Stimulated activated CD4-positive, alpha-beta T cell treated with anti-CD3 and anti-CD28 coated beads, TNF-alpha, amount 100 ng/mL, for 24 hours (primary cell): ENCODE results near the gene SPDYE1.
A peak's percentile ranks its signal among the peaks of the same experiment; 100 is the strongest.

Experiments used
- DNase-seq, 3 experiments: peaks; one replicate each; pipeline ENCODE4 v3.0.0-alpha.2; 2020; ENCODE audit warnings: low read depth in 3 of 3

Gene SPDYE1

GRCh38 chr7:44044315-44045225 is 46.9 kb downstream of the SPDYE1 start, which contains the start of gene DBNL:
Gene DBNL (plus strand): TSS chr7:44044702. CDS start chr7:44044738, 36 bp downstream.
- peak; percentile 85 to 91 (median 87) for DNase-seq

GRCh38 chr7:44045226-44046014 is 47.7 kb downstream of the SPDYE1 start:
- no peak for DNase-seq

GRCh38 chr7:44046321-44047061 is 48.8 kb downstream of the SPDYE1 start:
- DNase-seq, result no peak

DNA sequence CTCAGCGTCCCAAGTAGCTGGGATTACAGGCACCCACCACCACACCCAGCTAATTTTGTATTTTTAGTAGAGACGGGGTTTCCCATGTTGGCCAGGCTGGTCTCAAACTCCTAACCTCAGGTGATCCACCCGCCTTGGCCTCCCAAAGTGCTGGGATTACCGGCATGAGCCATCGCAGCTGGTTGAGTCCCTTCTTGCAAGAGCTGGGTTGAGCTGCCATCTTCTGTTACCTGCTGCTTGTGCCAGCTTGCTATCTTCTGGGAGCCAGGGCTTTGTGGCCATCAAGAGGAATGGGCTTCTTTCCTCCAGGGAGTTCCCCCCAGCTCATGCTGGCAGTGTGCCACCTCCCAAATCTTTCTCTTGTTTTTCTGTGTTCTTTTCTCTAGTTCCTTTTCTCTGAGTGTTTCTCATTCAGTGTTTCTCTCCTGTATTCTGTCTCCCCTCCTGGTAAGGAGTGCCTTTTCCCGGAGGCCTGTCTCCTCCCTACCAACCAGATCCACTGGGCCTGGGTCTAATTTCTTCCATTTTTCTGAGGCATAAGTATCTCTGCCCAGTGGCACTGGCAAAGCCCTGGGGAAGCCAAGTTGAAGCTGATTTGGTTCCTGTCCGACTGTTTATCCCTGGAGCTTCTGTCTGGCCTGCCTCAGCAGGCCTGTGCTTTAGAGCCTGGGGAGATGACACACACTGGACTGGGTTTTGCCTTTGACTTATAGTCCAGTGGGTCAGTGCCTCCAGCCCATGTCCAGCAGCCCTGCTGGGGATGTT is 50.5 kb downstream of the SPDYE1 start:
- no peak for DNase-seq

DNA sequence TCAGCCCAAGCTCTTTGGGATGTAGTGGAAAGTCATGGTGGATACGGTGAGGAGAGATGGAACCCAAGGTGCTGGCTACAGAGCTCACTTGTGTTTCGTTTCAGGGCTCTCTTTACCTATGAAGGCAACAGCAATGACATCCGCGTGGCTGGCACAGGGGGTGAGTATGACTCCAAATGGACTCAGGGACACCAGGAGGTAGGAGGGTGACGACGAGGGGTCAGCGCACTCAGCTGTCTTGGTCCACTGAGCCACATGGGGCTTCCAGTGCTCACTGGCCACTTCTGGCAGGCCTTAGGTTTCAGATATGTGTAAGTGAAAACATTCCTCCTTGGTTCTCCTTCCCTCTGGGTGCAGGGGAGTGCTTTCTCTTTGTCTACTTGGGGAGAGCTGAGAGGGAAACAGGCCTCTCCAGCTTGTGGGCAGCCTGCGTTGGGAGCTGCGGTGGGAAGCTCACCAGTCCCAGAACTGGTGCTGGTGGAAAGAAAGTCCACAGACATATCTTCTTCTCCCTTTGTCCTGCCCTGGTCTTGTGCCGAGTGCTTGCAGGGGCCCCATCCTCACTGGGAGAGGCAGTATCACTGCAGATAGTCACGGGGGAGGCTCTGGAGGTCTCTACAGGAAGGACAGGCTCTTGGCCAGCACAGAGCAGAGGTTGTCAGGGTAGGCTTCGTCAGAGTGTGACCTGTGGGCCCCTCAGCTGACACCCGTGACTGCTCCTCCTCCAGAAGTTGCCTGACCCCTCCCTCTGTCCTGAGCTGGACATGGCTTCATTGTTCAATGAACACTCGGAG is 52.6 kb downstream of the SPDYE1 start:
- DNase-seq, result no peak

GRCh38 chr7:44050915-44051560 is 53.3 kb downstream of the SPDYE1 start:
- no peak for DNase-seq

GRCh38 chr7:44051611-44052220 is 54.0 kb downstream of the SPDYE1 start:
- DNase-seq, result no peak

GRCh38 chr7:44052771-44053365 is 55.2 kb downstream of the SPDYE1 start:
- DNase-seq, result no peak

DNA sequence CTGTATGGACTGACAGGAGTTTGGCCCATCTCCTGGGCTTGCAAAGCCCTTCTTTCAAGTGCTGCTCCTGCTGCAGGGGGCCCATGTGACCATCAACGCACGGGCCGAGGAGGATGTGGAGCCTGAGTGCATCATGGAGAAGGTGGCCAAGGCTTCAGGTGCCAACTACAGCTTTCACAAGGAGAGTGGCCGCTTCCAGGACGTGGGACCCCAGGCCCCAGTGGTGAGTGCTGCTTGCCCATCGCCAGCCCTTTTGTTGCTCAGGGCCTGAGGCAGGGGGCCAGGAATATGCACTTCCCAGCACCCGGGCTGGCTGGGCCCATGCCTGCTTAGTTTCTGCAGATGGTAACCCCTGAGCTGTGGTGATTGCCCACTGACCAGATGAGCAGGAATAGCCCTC is 59.0 kb downstream of the SPDYE1 start:
- no peak for DNase-seq

GRCh38 chr7:44057181-44057848 is 59.6 kb downstream of the SPDYE1 start:
- DNase-seq, result no peak

DNA sequence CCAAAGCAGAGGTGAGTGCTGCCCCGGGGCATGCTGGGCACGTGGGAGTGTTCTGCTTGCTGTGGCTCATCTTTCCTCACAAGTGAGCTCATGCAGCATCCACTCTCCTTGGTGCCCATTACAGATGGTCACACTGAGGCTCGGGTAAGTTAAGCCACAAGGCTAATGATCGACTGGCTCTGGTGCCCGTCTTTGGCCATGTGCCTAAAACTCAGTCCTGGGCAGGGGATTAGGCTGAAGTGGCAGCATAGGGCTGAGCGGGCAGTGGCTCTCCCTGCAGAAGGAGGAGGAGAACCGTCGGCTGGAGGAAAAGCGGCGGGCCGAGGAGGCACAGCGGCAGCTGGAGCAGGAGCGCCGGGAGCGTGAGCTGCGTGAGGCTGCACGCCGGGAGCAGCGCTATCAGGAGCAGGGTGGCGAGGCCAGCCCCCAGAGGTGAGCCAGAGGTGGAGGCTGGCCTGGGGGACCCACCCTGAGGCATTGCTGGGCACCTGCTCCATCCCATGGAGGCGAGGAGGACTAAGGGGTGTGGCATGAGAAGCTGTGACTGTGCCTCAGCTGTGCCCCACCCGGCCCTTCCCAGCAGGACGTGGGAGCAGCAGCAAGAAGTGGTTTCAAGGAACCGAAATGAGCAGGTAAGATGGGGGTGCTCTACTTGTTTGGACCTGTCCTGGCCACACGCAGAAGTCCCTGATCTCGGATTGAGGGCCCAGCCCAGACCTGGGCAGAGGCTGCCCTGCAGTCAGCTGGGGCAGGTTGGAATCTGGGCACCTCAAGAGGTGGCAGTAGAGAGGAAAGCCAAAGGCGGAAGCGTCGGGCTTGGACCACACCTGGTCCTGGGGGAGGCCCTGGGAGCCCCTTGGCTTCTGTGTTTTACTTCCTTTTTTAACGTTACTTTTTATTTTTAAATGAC is 60.4 kb downstream of the SPDYE1 start:
- DNase-seq, result no peak

DNA sequence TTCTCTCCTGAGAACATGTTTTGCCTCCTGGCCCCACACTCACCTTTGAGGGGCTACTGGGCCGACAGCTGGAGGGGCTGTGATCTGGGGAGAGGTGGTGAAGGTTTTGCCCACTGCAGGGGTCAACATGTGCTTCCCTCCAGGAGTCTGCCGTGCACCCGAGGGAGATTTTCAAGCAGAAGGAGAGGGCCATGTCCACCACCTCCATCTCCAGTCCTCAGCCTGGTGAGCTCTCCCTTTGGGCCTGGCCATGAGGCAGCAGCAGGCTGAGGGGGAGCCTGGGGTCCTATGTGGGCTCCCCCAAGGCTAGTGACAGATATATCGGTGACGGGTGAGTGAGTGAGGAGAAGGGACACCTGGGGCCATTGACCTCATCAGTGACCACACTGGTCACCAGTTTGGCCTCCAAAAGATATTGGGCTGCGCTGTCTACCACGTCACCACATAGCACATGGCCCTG is 61.1 kb downstream of the SPDYE1 start:
- no peak for DNase-seq

GRCh38 chr7:44059219-44060090 is 61.8 kb downstream of the SPDYE1 start:
- DNase-seq, result no peak
